Neuronal stem cell (in vitro differentiated cells): ENCODE measurements around the gene TLDC2.

Experiments used
- DNase-seq: peaks from one replicate; pipeline ENCODE4 v3.0.0-alpha.2; 2013; ENCODE audit warnings: low spot score
- H2AFZ ChIP-seq: one replicate; pipeline ENCODE4 v1.6.1; 2013; ENCODE audit warnings: mild to moderate bottlenecking, low read length, inconsistent platforms
- H2AK5ac ChIP-seq: 2 replicates; pipeline ENCODE4 v1.6.1; 2013; ENCODE audit warnings: low read depth, mild to moderate bottlenecking, inconsistent platforms, low read length, moderate library complexity, mixed read lengths
- H2BK120ac ChIP-seq: 2 replicates; pipeline ENCODE4 v1.6.1; 2013; ENCODE audit warnings: low read depth, mild to moderate bottlenecking, inconsistent platforms, low read length, moderate library complexity, mixed read lengths
- H2BK12ac ChIP-seq: one replicate; pipeline ENCODE4 v1.6.1; 2013; ENCODE audit warnings: low read length, inconsistent platforms
- H2BK15ac ChIP-seq: 2 replicates; pipeline ENCODE4 v1.6.1; 2013; ENCODE audit warnings: mild to moderate bottlenecking, low read length, inconsistent platforms, mixed read lengths
- H2BK5ac ChIP-seq: one replicate; pipeline ENCODE4 v1.6.1; 2013; ENCODE audit warnings: inconsistent platforms, mild to moderate bottlenecking, low read length, moderate library complexity
- H3K14ac ChIP-seq: one replicate; pipeline ENCODE4 v1.6.1; 2013; ENCODE audit warnings: low read length, inconsistent platforms
- H3K18ac ChIP-seq: 2 replicates; pipeline ENCODE4 v1.6.1; 2013; ENCODE audit warnings: low read length, inconsistent platforms
- H3K23ac ChIP-seq: 2 replicates; pipeline ENCODE4 v1.6.1; 2013; ENCODE audit warnings: low read depth, mild to moderate bottlenecking, mixed read lengths, low read length, inconsistent platforms; ENCODE audit not compliant: poor library complexity
- H3K27ac ChIP-seq: replicated peaks from 3 replicates; pipeline ENCODE4 v1.5.1; 2013; ENCODE audit warnings: low read length, inconsistent platforms
- H3K27me3 ChIP-seq, 3 experiments: 2 replicates each; pipeline ENCODE4 v1.6.1; 2013; ENCODE audit warnings: low read length in 3 of 3, mild to moderate bottlenecking in 2 of 3, inconsistent platforms in 1 of 3, low read depth in 1 of 3, mixed read lengths in 1 of 3, moderate library complexity in 1 of 3; ENCODE audit not compliant: control insufficient read depth in 3 of 3, insufficient read depth in 3 of 3
- H3K36me3 ChIP-seq, 2 donors: replicated peaks in 1 of 2; 2 replicates each; pipeline ENCODE4 v1.6.1; 2013; ENCODE audit warnings: low read length in 2 of 2; ENCODE audit not compliant: control insufficient read depth in 2 of 2, insufficient read depth in 2 of 2
- H3K4ac ChIP-seq: 2 replicates; pipeline ENCODE4 v1.6.1; 2013; ENCODE audit warnings: inconsistent platforms, mild to moderate bottlenecking, low read length, moderate library complexity
- H3K4me1 ChIP-seq, 2 donors: 1 replicate in 1 of 2; 2 replicates in 1 of 2; pipeline ENCODE4 v1.6.1; 2013; ENCODE audit warnings: low read length in 2 of 2, low read depth in 1 of 2; ENCODE audit not compliant: control insufficient read depth in 2 of 2, insufficient read depth in 1 of 2
- H3K4me2 ChIP-seq: one replicate; pipeline ENCODE4 v1.6.1; 2013; ENCODE audit warnings: mild to moderate bottlenecking, low read length, inconsistent platforms; ENCODE audit not compliant: insufficient read depth, poor library complexity, severe bottlenecking
- H3K4me3 ChIP-seq, 2 donors: 2 replicates each; pipeline ENCODE4 v1.5.1; 2013; ENCODE audit warnings: low read length in 2 of 2, mild to moderate bottlenecking in 2 of 2, inconsistent platforms in 1 of 2, moderate library complexity in 1 of 2
- H3K79me1 ChIP-seq: one replicate; pipeline ENCODE4 v1.6.1; 2013; ENCODE audit warnings: low read depth, mild to moderate bottlenecking, inconsistent platforms, low read length, moderate library complexity
- H3K9ac ChIP-seq: one replicate; pipeline ENCODE4 v1.6.1; 2013; ENCODE audit warnings: mild to moderate bottlenecking, low read depth, low read length, inconsistent platforms; ENCODE audit not compliant: poor library complexity
- H3K9me3 ChIP-seq, 2 donors: replicated peaks in 1 of 2; 2 replicates each; pipeline versions ENCODE3 to v1.6.1; 2013; ENCODE audit warnings: low read length in 2 of 2, mild to moderate bottlenecking in 2 of 2, inconsistent platforms in 1 of 2, low read depth in 1 of 2, mixed read lengths in 1 of 2, moderate library complexity in 1 of 2; ENCODE audit not compliant: control insufficient read depth in 2 of 2, insufficient read depth in 1 of 2
- H4K8ac ChIP-seq: one replicate; pipeline ENCODE4 v1.6.1; 2013; ENCODE audit warnings: low read depth, mild to moderate bottlenecking, inconsistent platforms, low read length, moderate library complexity
- H4K91ac ChIP-seq: one replicate; pipeline ENCODE4 v1.6.1; 2013; ENCODE audit warnings: low read length, low read depth, mild to moderate bottlenecking, inconsistent platforms; ENCODE audit not compliant: poor library complexity
- WGBS, 2 donors: extraction: QIAGEN DNeasy Blood & Tissue Kit; methylation state at CpG; one replicate each; pipeline ENCODE4 v1.1.7; 2013; ENCODE audit warnings: missing lambda C conversion rate in 2 of 2, mixed read lengths in 1 of 2; ENCODE audit not compliant: insufficient read length in 2 of 2, insufficient replicate concordance in 1 of 2; ENCODE audit errors: extremely low coverage in 2 of 2; 5-methylcytosine and 5-hydroxymethylcytosine counted together

The TLDC2 gene

DNA sequence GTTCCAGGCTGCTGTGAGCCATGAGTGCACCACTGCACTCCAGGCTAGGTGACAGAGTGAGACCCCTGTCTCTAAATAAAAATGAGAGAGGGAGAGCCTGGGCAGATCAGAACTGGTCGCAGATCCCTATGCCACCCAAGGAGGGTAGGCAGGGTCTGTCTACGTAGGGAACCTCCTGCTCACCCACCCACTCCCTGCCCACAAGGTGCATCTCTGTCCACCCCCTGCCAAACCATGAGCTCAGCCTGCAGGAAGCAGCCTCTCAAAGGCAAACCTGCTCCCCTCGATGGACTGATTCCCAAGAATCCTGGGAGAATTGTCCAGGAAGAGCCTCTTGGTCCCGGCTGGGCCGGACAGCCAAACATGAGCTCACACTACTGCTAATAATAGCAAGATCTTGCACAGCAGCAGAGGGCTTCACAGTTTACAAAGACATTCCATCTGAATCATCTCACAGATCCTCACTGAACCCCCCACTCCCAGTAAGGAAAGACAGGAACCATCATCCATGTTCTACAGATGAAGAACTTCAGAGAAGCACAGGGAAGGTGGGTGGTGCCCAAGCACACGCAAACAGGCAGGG, 27.8 kb upstream of the TLDC2 start:
- no peak overlapping the region for H2BK5ac ChIP-seq
- no peak overlapping the region for H3K4ac ChIP-seq
- no peak overlapping the region for H4K91ac ChIP-seq
- no peak for DNase-seq
- no CpG with 5 or more reads among the region's 6 CpGs for WGBS, 2 donors
- H3K23ac ChIP-seq, result no peak overlapping the region
- peak overlapping the region; percentile 15 for H3K18ac ChIP-seq
- H2AK5ac ChIP-seq, result no peak overlapping the region
- peaks cover 0 to 14% of the 10 kb centered on the region in 2 donors for H3K4me1 ChIP-seq
- no peak overlapping the region for H4K8ac ChIP-seq
- H3K27me3 ChIP-seq, result no peaks in the 10 kb centered on the region
- H3K79me1 ChIP-seq, result peaks cover 11% of the 10 kb centered on the region
- H2BK12ac ChIP-seq, result no peak overlapping the region
- H3K14ac ChIP-seq, result no peak overlapping the region
- peaks cover 6 to 12% of the 10 kb centered on the region in 2 donors for H3K9me3 ChIP-seq
- no peak overlapping the region for H2BK120ac ChIP-seq
- H2BK15ac ChIP-seq, result no peak overlapping the region
- no peak overlapping the region for H2AFZ ChIP-seq
- H3K36me3 ChIP-seq, result peaks cover 1 to 24% of the 10 kb centered on the region in 2 donors
- no peak overlapping the region for H3K4me3 ChIP-seq
- H3K9ac ChIP-seq, result no peak overlapping the region
- no peak overlapping the region for H3K4me2 ChIP-seq
- no peak overlapping the region for H3K27ac ChIP-seq

DNA sequence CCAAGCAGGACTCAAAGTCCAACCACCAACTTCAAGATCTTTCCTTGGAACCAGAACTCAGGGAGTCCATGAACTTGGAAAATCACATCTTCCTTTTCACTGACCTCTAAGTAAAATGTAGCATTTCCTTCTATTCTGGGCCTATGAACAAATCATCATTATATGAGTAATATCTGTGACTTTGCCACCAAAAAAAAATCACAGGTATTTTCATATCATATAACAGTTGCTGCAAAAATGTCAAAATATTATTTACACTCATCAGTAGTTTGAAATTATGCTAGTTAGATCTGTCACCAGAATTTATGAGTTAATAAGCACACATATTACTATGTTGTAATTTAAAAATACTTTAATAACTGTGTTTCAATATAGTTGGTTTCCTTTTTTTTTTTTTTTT, 27.3 kb upstream of the TLDC2 start:
- Histone ChIP-seq H3K4me3 (no peak overlapping the region), H4K91ac (no peak overlapping the region), H3K9me3 (peaks cover 6 to 12% of the 10 kb centered on the region in 2 donors), H3K23ac (no peak overlapping the region), H2BK120ac (no peak overlapping the region), H3K79me1 (peaks cover 12% of the 10 kb centered on the region), H3K27me3 (no peaks in the 10 kb centered on the region), H2AK5ac (no peak overlapping the region), H3K18ac (no peak overlapping the region), H3K14ac (no peak overlapping the region), H3K9ac (no peak overlapping the region), H3K27ac (no peak overlapping the region), H3K4ac (no peak overlapping the region), H3K36me3 (peaks cover 5 to 29% of the 10 kb centered on the region in 2 donors), H2BK12ac (no peak overlapping the region), H4K8ac (no peak overlapping the region), H2BK5ac (no peak overlapping the region), H2AFZ (no peak overlapping the region), H3K4me1 (peaks cover 0 to 14% of the 10 kb centered on the region in 2 donors), H3K4me2 (no peak overlapping the region), H2BK15ac (no peak overlapping the region)
- DNase-seq, result no peak

DNA sequence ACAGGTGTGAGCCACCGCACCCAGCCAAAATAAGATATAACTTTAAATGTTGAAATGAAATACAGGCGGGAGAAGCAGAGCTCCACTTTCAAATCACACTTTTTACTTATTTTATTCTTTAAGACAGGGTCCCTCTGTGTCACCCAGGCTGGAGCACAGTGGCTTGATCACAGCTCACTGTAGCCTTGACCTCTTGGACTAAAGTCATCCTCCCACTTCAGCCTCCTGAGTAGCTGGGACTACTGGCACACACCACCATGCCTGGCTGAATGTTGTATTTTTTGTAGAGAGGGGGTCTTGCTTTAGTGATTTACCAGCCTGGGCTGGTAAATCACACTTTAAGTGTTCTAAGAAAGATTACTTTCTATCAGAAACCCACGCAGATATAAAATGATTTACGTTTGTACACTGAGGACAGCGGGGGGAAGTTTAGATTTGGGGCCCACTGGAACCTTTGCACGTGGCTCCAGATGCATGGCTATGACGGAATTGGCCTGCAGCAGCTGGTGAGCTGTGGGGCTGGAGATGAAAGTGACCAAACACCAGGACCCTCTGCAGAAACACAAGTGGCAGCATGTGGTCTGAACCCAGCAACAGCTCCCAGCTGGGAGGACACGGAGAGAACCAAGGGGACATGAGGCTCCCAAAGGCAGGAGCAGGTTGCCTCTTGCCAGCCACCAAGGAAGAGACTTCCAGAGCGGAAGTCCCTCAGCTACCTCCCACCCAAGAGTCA, 26.4 kb upstream of the TLDC2 start:
- H2BK120ac ChIP-seq, result no peak overlapping the region
- no peak overlapping the region for H2BK15ac ChIP-seq
- no peak overlapping the region for H3K4me2 ChIP-seq
- DNase-seq, result no peak
- H3K27ac ChIP-seq, result no peak overlapping the region
- H3K79me1 ChIP-seq, result peaks cover 16% of the 10 kb centered on the region
- H3K4me1 ChIP-seq, result peaks cover 0 to 14% of the 10 kb centered on the region in 2 donors
- H3K36me3 ChIP-seq, result peaks cover 7 to 36% of the 10 kb centered on the region in 2 donors
- H2BK5ac ChIP-seq, result no peak overlapping the region
- H2AFZ ChIP-seq, result no peak overlapping the region
- no peak overlapping the region for H3K18ac ChIP-seq
- no peak overlapping the region for H3K23ac ChIP-seq
- no peaks in the 10 kb centered on the region for H3K27me3 ChIP-seq
- H3K14ac ChIP-seq, result no peak overlapping the region
- H3K9ac ChIP-seq, result no peak overlapping the region
- no CpG with 5 or more reads among the region's 9 CpGs for WGBS, 2 donors
- no peak overlapping the region for H2BK12ac ChIP-seq
- H3K4ac ChIP-seq, result no peak overlapping the region
- no peak overlapping the region for H4K8ac ChIP-seq
- H3K9me3 ChIP-seq, result peaks cover 6 to 12% of the 10 kb centered on the region in 2 donors
- H2AK5ac ChIP-seq, result no peak overlapping the region
- no peak overlapping the region for H4K91ac ChIP-seq
- no peak overlapping the region for H3K4me3 ChIP-seq

DNA sequence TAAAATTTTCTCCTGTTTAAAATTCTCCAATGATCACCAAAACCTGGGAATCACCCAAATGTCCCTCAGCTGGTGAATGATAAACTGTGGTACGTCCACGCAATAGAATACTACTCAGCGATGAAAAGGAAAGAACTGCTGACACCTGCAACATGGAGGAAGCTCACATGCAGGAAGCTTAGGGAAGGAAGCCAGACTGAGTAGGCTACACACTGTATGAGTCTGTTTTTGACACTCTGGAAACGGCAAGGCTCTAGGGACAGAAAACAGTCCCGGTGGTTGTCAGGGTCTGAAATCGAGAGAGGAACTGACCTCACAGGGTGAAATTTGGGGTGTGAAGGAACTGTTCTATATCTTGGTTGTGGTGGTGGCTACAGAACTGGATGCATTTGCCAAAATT, 25.2 kb upstream of the TLDC2 start:
- H3K4me3 ChIP-seq, result no peak overlapping the region
- DNase-seq, result no peak
- H3K36me3 ChIP-seq, result peaks cover 7 to 37% of the 10 kb centered on the region in 2 donors
- no peak overlapping the region for H3K27ac ChIP-seq
- no peak overlapping the region for H2BK5ac ChIP-seq
- no peak overlapping the region for H2BK15ac ChIP-seq
- H3K9ac ChIP-seq, result no peak overlapping the region
- WGBS, 2 donors, result no CpG with 5 or more reads among the region's 6 CpGs
- no peak overlapping the region for H2AK5ac ChIP-seq
- H3K18ac ChIP-seq, result no peak overlapping the region
- H3K79me1 ChIP-seq, result peaks cover 19% of the 10 kb centered on the region
- no peak overlapping the region for H2BK12ac ChIP-seq
- peaks cover 6 to 12% of the 10 kb centered on the region in 2 donors for H3K9me3 ChIP-seq
- no peak overlapping the region for H3K4ac ChIP-seq
- no peak overlapping the region for H2BK120ac ChIP-seq
- H4K8ac ChIP-seq, result no peak overlapping the region
- H4K91ac ChIP-seq, result no peak overlapping the region
- H3K4me1 ChIP-seq, result peaks cover 0 to 9% of the 10 kb centered on the region in 2 donors
- no peaks in the 10 kb centered on the region for H3K27me3 ChIP-seq
- no peak overlapping the region for H3K4me2 ChIP-seq
- no peak overlapping the region for H3K14ac ChIP-seq
- H3K23ac ChIP-seq, result no peak overlapping the region
- H2AFZ ChIP-seq, result no peak overlapping the region
